CD14-positive monocyte (primary cell): Measurements from ENCODE around the gene PSMB7. TPM values are rescaled to one million over a fixed set of nuclear protein-coding genes. Genes with fewer than 3 reads are reported as not detected.

Experiments used
- DNase-seq, 3 donors: peaks; one replicate each; pipeline ENCODE4 v3.0.0-alpha.2; 2011 to 2022
- H2AFZ ChIP-seq: 2 replicates; pipeline ENCODE4 v1.6.0; 2012; ENCODE audit warnings: mild to moderate bottlenecking, low read depth, low read length, inconsistent platforms; ENCODE audit not compliant: insufficient read depth, poor library complexity, severe bottlenecking
- H3K27ac ChIP-seq, 2 donors: 1 replicate in 1 of 2; 2 replicates in 1 of 2; pipeline ENCODE4 v1.5.1; 2012 to 2013; ENCODE audit warnings: low read length in 2 of 2, control low read depth in 1 of 2, inconsistent platforms in 1 of 2, low read depth in 1 of 2, mild to moderate bottlenecking in 1 of 2
- H3K27me3 ChIP-seq, 2 donors: one replicate each; pipeline versions ENCODE4 v1.6.0 to v1.6.1; 2011 to 2013; ENCODE audit warnings: low read length in 2 of 2; ENCODE audit not compliant: control insufficient read depth in 2 of 2, insufficient read depth in 2 of 2
- H3K36me3 ChIP-seq, 2 donors: replicated peaks in 1 of 2; 1 replicate in 1 of 2; 2 replicates in 1 of 2; pipeline versions ENCODE4 v1.5.1 to v1.6.1; 2012 to 2013; ENCODE audit warnings: low read length in 2 of 2, control low read depth in 1 of 2, inconsistent platforms in 1 of 2, mild to moderate bottlenecking in 1 of 2; ENCODE audit not compliant: insufficient read depth in 2 of 2, control insufficient read depth in 1 of 2
- H3K4me1 ChIP-seq, 2 donors: 1 replicate in 1 of 2; 2 replicates in 1 of 2; pipeline versions ENCODE4 v1.5.1 to v1.6.1; 2012 to 2013; ENCODE audit warnings: low read length in 2 of 2, control low read depth in 1 of 2, inconsistent platforms in 1 of 2, mild to moderate bottlenecking in 1 of 2, moderate library complexity in 1 of 2; ENCODE audit not compliant: insufficient read depth in 2 of 2, control insufficient read depth in 1 of 2
- H3K4me2 ChIP-seq: replicated peaks from 2 replicates; pipeline ENCODE3; 2012; ENCODE audit warnings: low read length, moderate library complexity, mild to moderate bottlenecking; ENCODE audit not compliant: poor library complexity, severe bottlenecking; ENCODE audit errors: extremely low read depth
- H3K4me3 ChIP-seq, 3 experiments: fragments of 200-600 bp in 1 of 3; sonication (generic) in 1 of 3; replicated peaks in 1 of 3; 1 replicate in 2 of 3; 2 replicates in 1 of 3; pipeline ENCODE4 v1.5.1; 2011 to 2013; ENCODE audit warnings: low read length in 3 of 3, mild to moderate bottlenecking in 3 of 3, control low read depth in 2 of 3, low read depth in 2 of 3, inconsistent platforms in 1 of 3, moderate library complexity in 1 of 3
- H3K79me2 ChIP-seq: 2 replicates; pipeline ENCODE4 v1.6.0; 2012; ENCODE audit warnings: mild to moderate bottlenecking, control low read depth, inconsistent platforms, low read length, moderate library complexity; ENCODE audit not compliant: insufficient read depth
- H3K9ac ChIP-seq: 2 replicates; pipeline ENCODE4 v1.6.0; 2017; ENCODE audit warnings: low read length, mild to moderate bottlenecking; ENCODE audit not compliant: insufficient read depth, poor library complexity, severe bottlenecking
- H3K9me3 ChIP-seq, 2 donors: replicated peaks in 1 of 2; 1 replicate in 1 of 2; 2 replicates in 1 of 2; pipeline versions ENCODE4 v1.5.1 to v1.6.1; 2012 to 2013; ENCODE audit warnings: low read length in 2 of 2, control low read depth in 1 of 2; ENCODE audit not compliant: control insufficient read depth in 1 of 2, insufficient read depth in 1 of 2
- H4K20me1 ChIP-seq: 2 replicates; pipeline ENCODE4 v1.6.0; 2012; ENCODE audit warnings: mild to moderate bottlenecking, low read length, control low read depth, moderate library complexity; ENCODE audit not compliant: insufficient read depth
- H3K27ac Mint-ChIP-seq, 7 donors: one replicate each; pipeline ENCODE4 v1.8.0; 2020; ENCODE audit warnings: mild to moderate bottlenecking in 7 of 7, mixed read lengths in 7 of 7, moderate library complexity in 6 of 7, inconsistent platforms in 2 of 7
- H3K27me3 Mint-ChIP-seq, 3 donors: one replicate each; pipeline ENCODE4 v1.8.0; 2021 to 2022; ENCODE audit warnings: low read depth in 3 of 3, mild to moderate bottlenecking in 3 of 3, mixed read lengths in 3 of 3, moderate library complexity in 3 of 3, inconsistent platforms in 1 of 3
- H3K36me3 Mint-ChIP-seq, 2 donors: one replicate each; pipeline ENCODE4 v1.8.0; 2020; ENCODE audit warnings: mixed read lengths in 2 of 2, inconsistent platforms in 1 of 2, mild to moderate bottlenecking in 1 of 2
- H3K4me1 Mint-ChIP-seq: one replicate; pipeline ENCODE4 v1.8.0; 2020; ENCODE audit warnings: mild to moderate bottlenecking, mixed read lengths
- H3K4me3 Mint-ChIP-seq, 2 donors: one replicate each; pipeline ENCODE4 v1.8.0; 2020; ENCODE audit warnings: mild to moderate bottlenecking in 2 of 2, mixed read lengths in 2 of 2, moderate library complexity in 1 of 2
- H3K9me3 Mint-ChIP-seq, 7 donors: one replicate each; pipeline ENCODE4 v1.8.0; 2020 to 2022; ENCODE audit warnings: mixed read lengths in 7 of 7, mild to moderate bottlenecking in 6 of 7, moderate library complexity in 6 of 7, inconsistent platforms in 2 of 7
- WGBS: methylation state at CpG from one replicate; pipeline ENCODE4 v1.1.5; 2013; ENCODE audit warnings: missing lambda C conversion rate; ENCODE audit not compliant: insufficient coverage; 5-methylcytosine and 5-hydroxymethylcytosine counted together
- intact Hi-C, 2 donors: fragments of 100-400 bp; cut with micrococcal nuclease; formaldehyde crosslinking; loops; one replicate each; pipeline versions ENCODE4 v1.15.0 to v1.15.1; 2023
- polyA plus RNA-seq, 3 donors: library from polyadenylated mRNA; depleted of rRNA in 1 of 3; unstranded in 2 of 3; stranded (reverse) in 1 of 3; fragments of 300-500 nt in 2 of 3; fragments of >200 nt in 1 of 3; fragmentation: Illumina TruSeq in 2 of 3; gene quantifications; 1 replicate in 2 of 3; 2 replicates in 1 of 3; pipeline ENCODE4 v1.2.3, GENCODE V29; 2012 to 2021
- TF ChIP-seq, protein P1 (sequence below): fragments of 200-600 bp; IDR thresholded peaks from one replicate; pipeline ENCODE4 v1.8.0; 2022; ENCODE audit warnings: antibody characterized with exemption, mild to moderate bottlenecking

PSMB7 gene
- polyA plus RNA-seq, 3 donors, result 129 to 194 (median 191) TPM

DNA sequence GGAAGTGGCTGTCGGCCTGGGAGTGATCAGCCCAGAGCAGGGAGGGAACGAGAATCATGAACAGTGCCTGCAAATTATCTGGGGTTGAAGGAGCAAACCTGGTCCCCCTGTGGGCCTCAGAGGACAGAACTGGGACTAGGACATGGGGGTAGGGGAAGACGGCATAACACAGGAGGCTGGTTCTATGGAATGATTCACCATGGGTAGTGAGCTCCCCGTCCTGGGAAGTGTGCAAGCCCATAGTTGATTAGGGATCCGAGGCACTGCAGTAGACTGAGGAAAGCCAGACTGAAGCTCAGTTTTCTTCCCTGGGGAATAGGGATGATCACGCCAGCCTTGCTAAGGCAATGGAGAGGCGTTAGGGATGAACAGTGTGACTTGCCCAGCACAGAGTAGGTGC is 40.6 kb upstream of the PSMB7 start:
- H3K9ac ChIP-seq, result no peak overlapping the region
- Mint-ChIP-seq H3K4me1 (peaks cover 2% of the 10 kb centered on the region), H3K27ac (no peak overlapping the region), H3K4me3 (no peak overlapping the region), H3K36me3 (no peaks in the 10 kb centered on the region), H3K27me3 (peaks cover 25 to 41% (median 37%) of the 10 kb centered on the region in 3 donors), H3K9me3 (peaks cover 0 to 6% (median 2%) of the 10 kb centered on the region in 7 donors)
- peaks cover 0 to 7% of the 10 kb centered on the region in 2 donors for H3K4me1 ChIP-seq
- no peak overlapping the region for H3K4me2 ChIP-seq
- H2AFZ ChIP-seq, result no peak overlapping the region
- H3K27ac ChIP-seq, result no peak overlapping the region
- H3K9me3 ChIP-seq, result peaks cover 0 to 2% of the 10 kb centered on the region in 2 donors
- no peaks in the 10 kb centered on the region for H4K20me1 ChIP-seq
- no peak overlapping the region for H3K4me3 ChIP-seq
- intact Hi-C loops, result no loop called here
- no peaks in the 10 kb centered on the region for H3K36me3 ChIP-seq
- WGBS, result 76% methylated on average over 5 of the region's 7 CpGs
- TF ChIP-seq, protein P1, sequence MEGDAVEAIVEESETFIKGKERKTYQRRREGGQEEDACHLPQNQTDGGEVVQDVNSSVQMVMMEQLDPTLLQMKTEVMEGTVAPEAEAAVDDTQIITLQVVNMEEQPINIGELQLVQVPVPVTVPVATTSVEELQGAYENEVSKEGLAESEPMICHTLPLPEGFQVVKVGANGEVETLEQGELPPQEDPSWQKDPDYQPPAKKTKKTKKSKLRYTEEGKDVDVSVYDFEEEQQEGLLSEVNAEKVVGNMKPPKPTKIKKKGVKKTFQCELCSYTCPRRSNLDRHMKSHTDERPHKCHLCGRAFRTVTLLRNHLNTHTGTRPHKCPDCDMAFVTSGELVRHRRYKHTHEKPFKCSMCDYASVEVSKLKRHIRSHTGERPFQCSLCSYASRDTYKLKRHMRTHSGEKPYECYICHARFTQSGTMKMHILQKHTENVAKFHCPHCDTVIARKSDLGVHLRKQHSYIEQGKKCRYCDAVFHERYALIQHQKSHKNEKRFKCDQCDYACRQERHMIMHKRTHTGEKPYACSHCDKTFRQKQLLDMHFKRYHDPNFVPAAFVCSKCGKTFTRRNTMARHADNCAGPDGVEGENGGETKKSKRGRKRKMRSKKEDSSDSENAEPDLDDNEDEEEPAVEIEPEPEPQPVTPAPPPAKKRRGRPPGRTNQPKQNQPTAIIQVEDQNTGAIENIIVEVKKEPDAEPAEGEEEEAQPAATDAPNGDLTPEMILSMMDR, result no peak
- H3K79me2 ChIP-seq, result no peaks in the 10 kb centered on the region
- DNase-seq, result no peak
- peaks cover 10 to 21% of the 10 kb centered on the region in 2 donors for H3K27me3 ChIP-seq

DNA sequence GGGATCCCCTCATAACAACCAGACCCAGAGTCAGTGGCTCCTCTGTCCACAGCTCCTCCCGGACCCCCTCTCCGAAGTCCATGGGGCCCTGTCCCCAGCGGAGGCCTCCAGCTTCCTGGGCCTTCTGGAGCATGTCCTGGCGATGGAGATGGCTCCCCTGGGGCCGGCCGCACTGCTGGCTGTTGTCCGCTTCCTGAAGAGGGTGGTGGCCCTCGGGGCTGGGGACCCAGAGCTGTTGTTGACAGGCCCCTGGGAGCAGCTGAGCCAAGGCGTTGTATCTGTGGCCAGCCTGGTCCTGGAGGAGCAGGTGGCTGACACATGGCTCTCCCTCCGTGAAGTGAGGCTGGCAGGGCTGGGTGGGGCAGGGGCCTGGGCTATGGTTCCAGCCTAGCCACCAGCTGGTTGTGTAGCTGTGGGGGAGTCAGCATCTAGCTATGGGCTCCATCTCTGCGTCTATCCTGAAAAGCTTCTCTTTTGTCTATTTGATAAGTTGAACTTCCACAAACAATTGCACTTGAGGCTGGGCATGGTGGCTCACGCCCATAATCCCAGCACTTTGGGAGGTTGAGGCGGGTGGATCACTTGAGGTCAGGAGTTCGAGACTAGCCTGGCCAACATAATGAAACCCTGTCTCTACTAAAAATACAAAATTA is 39.7 kb upstream of the PSMB7 start:
- no peak overlapping the region for H2AFZ ChIP-seq
- peaks cover 16 to 30% of the 10 kb centered on the region in 2 donors for H3K27me3 ChIP-seq
- peaks cover 0 to 7% of the 10 kb centered on the region in 2 donors for H3K4me1 ChIP-seq
- Mint-ChIP-seq H3K4me1 (peaks cover 7% of the 10 kb centered on the region), H3K36me3 (no peaks in the 10 kb centered on the region), H3K4me3 (no peak overlapping the region), H3K27ac (peak overlapping the region in 1 of 7 donors; percentile 3), H3K9me3 (peaks cover 0 to 7% (median 0%) of the 10 kb centered on the region in 7 donors), H3K27me3 (peaks cover 33 to 50% (median 45%) of the 10 kb centered on the region in 3 donors)
- H3K4me2 ChIP-seq, result no peak overlapping the region
- peaks cover 0 to 6% of the 10 kb centered on the region in 2 donors for H3K9me3 ChIP-seq
- H3K9ac ChIP-seq, result no peak overlapping the region
- H3K36me3 ChIP-seq, result no peaks in the 10 kb centered on the region
- no peaks in the 10 kb centered on the region for H3K79me2 ChIP-seq
- H3K27ac ChIP-seq, result no peak overlapping the region
- intact Hi-C loops, result no loop called here
- no peak for DNase-seq
- no peak overlapping the region for H3K4me3 ChIP-seq
- H4K20me1 ChIP-seq, result no peaks in the 10 kb centered on the region
- 96% methylated on average over 9 of the region's 14 CpGs for WGBS
- TF ChIP-seq, protein P1, result no peak
